Left renal pelvis (tissue), 4 donors: ENCODE data around the gene RBFOX1. TPM values are rescaled to one million over a fixed set of nuclear protein-coding genes. Genes with fewer than 3 reads are reported as not detected.

Experiments used
- DNase-seq, 4 donors: peaks; one replicate each; pipeline ENCODE4 v3.0.0-alpha.2; 2013; ENCODE audit warnings: low read depth in 4 of 4, low spot score in 3 of 4
- polyA plus RNA-seq, 4 donors: library from polyadenylated mRNA; unstranded; fragments of 120-200 nt; gene quantifications; one replicate each; pipeline ENCODE4 v1.2.1, GENCODE V29; 2013; ENCODE audit not compliant: insufficient read length in 4 of 4

Gene RBFOX1
- polyA plus RNA-seq, 4 donors, result 1.8 to 3.5 (median 2.6) TPM

GRCh38 chr16:7511549-7512260 is 179.1 kb downstream of the RBFOX1 start:
- no peak for DNase-seq

- no peak for DNase-seq
These were observed 179.9 kb downstream of the RBFOX1 start for GRCh38 chr16:7512503-7512902.

- no peak for DNase-seq
These were observed 180.8 kb downstream of the RBFOX1 start for GRCh38 chr16:7513429-7513828.

- DNase-seq, result no peak
These were observed 182.9 kb downstream of the RBFOX1 start for GRCh38 chr16:7515543-7515942.

- no peak for DNase-seq
These were observed 184.9 kb downstream of the RBFOX1 start for GRCh38 chr16:7517496-7517895.

GRCh38 chr16:7518158-7518557 is 185.5 kb downstream of the RBFOX1 start:
- no peak for DNase-seq

- DNase-seq, result no peak
These were observed 189.2 kb downstream of the RBFOX1 start for GRCh38 chr16:7521834-7522233.

- DNase-seq, result no peak
These were observed 191.8 kb downstream of the RBFOX1 start for GRCh38 chr16:7524419-7524818.

GRCh38 chr16:7526736-7527135 is 194.1 kb downstream of the RBFOX1 start:
- DNase-seq, result no peak

- no peak for DNase-seq
These were observed 199.9 kb downstream of the RBFOX1 start for GRCh38 chr16:7532534-7532933.

- DNase-seq, result no peak
These were observed 202.1 kb downstream of the RBFOX1 start for GRCh38 chr16:7534749-7535148.

GRCh38 chr16:7541026-7541425 is 208.4 kb downstream of the RBFOX1 start:
- no peak for DNase-seq

- peak in 2 of 4 donors; percentile 10 to 39 for DNase-seq
These were observed 212.6 kb downstream of the RBFOX1 start for GRCh38 chr16:7545251-7545650.

GRCh38 chr16:7546948-7547347 is 214.3 kb downstream of the RBFOX1 start:
- DNase-seq, result no peak

- DNase-seq, result no peak
These were observed 215.1 kb downstream of the RBFOX1 start for GRCh38 chr16:7547736-7548135.

GRCh38 chr16:7548796-7549318 is 216.2 kb downstream of the RBFOX1 start:
- no peak for DNase-seq

- no peak for DNase-seq
These were observed 217.5 kb downstream of the RBFOX1 start for GRCh38 chr16:7550096-7550495.

- no peak for DNase-seq
These were observed 222.8 kb downstream of the RBFOX1 start for GRCh38 chr16:7555459-7555858.

- DNase-seq, result no peak
These were observed 229.3 kb downstream of the RBFOX1 start for GRCh38 chr16:7561908-7562405.

GRCh38 chr16:7566360-7566759 is 233.7 kb downstream of the RBFOX1 start:
- DNase-seq, result no peak

- no peak for DNase-seq
These were observed 238.7 kb downstream of the RBFOX1 start for GRCh38 chr16:7571366-7571765.

GRCh38 chr16:7577588-7577987 is 244.9 kb downstream of the RBFOX1 start:
- DNase-seq, result no peak
